A673 (cell line): ENCODE data around the gene TUBGCP3. TPM values are rescaled to one million over a fixed set of nuclear protein-coding genes. Genes with fewer than 3 reads are reported as not detected.

Experiments
- BruUV-seq: library from RNA; stranded (reverse); fragments of 400-500 nt; replicated peaks from 2 replicates; lab custom pipeline; 2021; lab: Mats Ljungman, UMichigan
- CTCF ChIA-PET: fragments of 300-600 bp; sonication (Branson Sonifier 250); formaldehyde crosslinking; loops from one replicate; lab custom pipeline; 2022; ENCODE audit warnings: antibody characterized with exemption; lab: Charles Lee
- POLR2A ChIA-PET: fragments of 300-600 bp; sonication (Branson Sonifier 250); formaldehyde crosslinking; loops from one replicate; lab custom pipeline; 2022; ENCODE audit warnings: antibody characterized with exemption; ENCODE audit not compliant: low non-redundant PET; lab: Charles Lee
- DNase-seq: peaks from one replicate; pipeline ENCODE4 v3.0.0-alpha.2; 2015; ENCODE audit warnings: low spot score
- H3K27ac ChIP-seq: fragments of 200-600 bp; sonication (generic); 2 replicates; pipeline ENCODE4 v1.5.1; 2016; ENCODE audit warnings: mixed run types, low read depth, mild to moderate bottlenecking, mixed read lengths, antibody characterized with exemption, low read length; ENCODE audit not compliant: poor library complexity, severe bottlenecking
- H3K27me3 ChIP-seq: fragments of 200-600 bp; sonication (generic); replicated peaks from 2 replicates; pipeline ENCODE4 v1.6.1; 2017; ENCODE audit warnings: mixed run types, low read depth, mild to moderate bottlenecking, mixed read lengths, antibody characterized with exemption, low read length; ENCODE audit not compliant: insufficient read depth, poor library complexity
- H3K36me3 ChIP-seq: fragments of 200-600 bp; sonication (generic); 2 replicates; pipeline ENCODE4 v1.6.1; 2016; ENCODE audit warnings: mixed run types, mild to moderate bottlenecking, mixed read lengths, antibody characterized with exemption, low read length; ENCODE audit not compliant: insufficient read depth, poor library complexity, severe bottlenecking
- H3K4me1 ChIP-seq: fragments of 200-600 bp; sonication (generic); 2 replicates; pipeline ENCODE4 v1.6.1; 2017; ENCODE audit warnings: mixed run types, mild to moderate bottlenecking, mixed read lengths, antibody characterized with exemption, low read length; ENCODE audit not compliant: insufficient read depth, poor library complexity, severe bottlenecking
- H3K4me3 ChIP-seq: fragments of 200-600 bp; sonication (generic); 2 replicates; pipeline ENCODE4 v1.5.1; 2016; ENCODE audit warnings: low read depth, mixed run types, mild to moderate bottlenecking, mixed read lengths, low read length; ENCODE audit not compliant: poor library complexity, severe bottlenecking
- H3K9me3 ChIP-seq: fragments of 200-600 bp; sonication (generic); 2 replicates; pipeline ENCODE4 v1.6.1; 2016; ENCODE audit warnings: mixed run types, low read depth, mild to moderate bottlenecking, mixed read lengths, antibody characterized with exemption, low read length; ENCODE audit not compliant: poor library complexity, severe bottlenecking
- CTCF ChIP-seq: fragments of 300-800, 200-600 bp; sonication (generic); conservative IDR thresholded peaks from 2 replicates; pipeline ENCODE4 v1.5.1; 2017; ENCODE audit warnings: low read depth, mild to moderate bottlenecking, antibody characterized with exemption, low read length, moderate library complexity, mixed read lengths
- EZH2 ChIP-seq: fragments of 200-600 bp; sonication (generic); IDR thresholded peaks from 2 replicates; pipeline ENCODE4 v1.6.1; 2017; ENCODE audit warnings: borderline replicate concordance, low read depth, mild to moderate bottlenecking, mixed read lengths, antibody characterized with exemption, low read length; ENCODE audit not compliant: poor library complexity, severe bottlenecking
- intact Hi-C: fragments of 100-400 bp; cut with micrococcal nuclease; formaldehyde crosslinking; loops from one replicate; pipeline ENCODE4 v1.10.0; 2022; ENCODE audit not compliant: unreplicated experiment
- total RNA-seq: library from RNA; stranded (reverse); gene quantifications from 2 replicates; pipeline ENCODE4 v1.2.3, GENCODE V29; 2021

The TUBGCP3 gene
- total RNA-seq, 1 experiment from 2014 or later: 61.4 TPM

- Histone ChIP-seq H3K9me3 (peaks cover under 1% of the 10 kb centered on the region), H3K27ac (no peak overlapping the region), H3K36me3 (no peaks in the 10 kb centered on the region), H3K4me1 (no peaks in the 10 kb centered on the region), H3K4me3 (no peak overlapping the region), H3K27me3 (peaks cover 12% of the 10 kb centered on the region)
- intact Hi-C loops: loop anchor here (5.0 kb wide), 1 partner anchor 341 kb away; no protein-coding TSS in a partner anchor
- POLR2A ChIA-PET: no interaction called here
- BruUV-seq: no TSS peak
- DNase-seq: peak; percentile 49
- CTCF ChIA-PET: interaction anchor here (0.5 to 2.4 kb wide), 5 partner anchors 97 to 969 kb away, joined by 3 to 9 read pairs (median 7); no protein-coding TSS in a partner anchor
- peak; percentile 39; the same call in 1 of the 2 replicates for TF ChIP-seq CTCF
- TF ChIP-seq EZH2: no peak
Observed at GRCh38 chr13:112443191-112443994, 144.6 kb downstream of the TUBGCP3 start.

- DNase-seq: no peak
- intact Hi-C loops: loop anchor here (5.0 kb wide), 1 partner anchor 340 kb away; no protein-coding TSS in a partner anchor
- no peak overlapping the region for H3K27ac ChIP-seq
- ChIA-PET CTCF (interaction anchor here (0.5 to 2.4 kb wide), 4 partner anchors 115 to 968 kb away, joined by 3 to 9 read pairs (median 8); no protein-coding TSS in a partner anchor), POLR2A (no interaction called here)
- no peaks in the 10 kb centered on the region for H3K36me3 ChIP-seq
- BruUV-seq: no TSS peak
- peaks cover 8% of the 10 kb centered on the region for H3K9me3 ChIP-seq
- no peaks in the 10 kb centered on the region for H3K4me1 ChIP-seq
- H3K4me3 ChIP-seq: no peak overlapping the region
- peaks cover 12% of the 10 kb centered on the region for H3K27me3 ChIP-seq
- TF ChIP-seq CTCF: no peak
Observed at GRCh38 chr13:112442483-112443090, 145.4 kb downstream of the TUBGCP3 start.

GRCh38 chr13:112441779-112442310 is 146.1 kb downstream of the TUBGCP3 start:
- ChIA-PET CTCF (interaction anchor here (0.6 to 0.7 kb wide), 2 partner anchors 114 to 905 kb away, joined by 3 to 8 read pairs; no protein-coding TSS in a partner anchor), POLR2A (no interaction called here)
- H3K36me3 ChIP-seq: no peaks in the 10 kb centered on the region
- intact Hi-C loops: loop anchor here (5.0 kb wide), 1 partner anchor 340 kb away; no protein-coding TSS in a partner anchor
- peaks cover 12% of the 10 kb centered on the region for H3K27me3 ChIP-seq
- no peak overlapping the region for H3K4me3 ChIP-seq
- no peak for DNase-seq
- H3K4me1 ChIP-seq: no peaks in the 10 kb centered on the region
- peaks cover 8% of the 10 kb centered on the region for H3K9me3 ChIP-seq
- no peak for TF ChIP-seq EZH2
- TF ChIP-seq CTCF: no peak
- H3K27ac ChIP-seq: no peak overlapping the region
- BruUV-seq: no TSS peak
